Thoracic aorta (tissue), 2 donors: ENCODE measurements around the gene ILRUN. TPM values are rescaled to one million over a fixed set of nuclear protein-coding genes. Genes with fewer than 3 reads are reported as not detected.
"Not testable (repeated sequence)": the region's sequence is repeated elsewhere in the genome, so short reads cannot be mapped to it uniquely, and the experiment has no call there.

Source experiments
- ATAC-seq: fragments of 150-250 bp; one replicate; pipeline ENCODE4 v1.8.0; 2017; ENCODE audit warnings: low read depth; ENCODE audit not compliant: insufficient number of reproducible peaks, low FRiP score
- DNase-seq: peaks from one replicate; pipeline ENCODE4 v3.0.0-alpha.2; 2020; ENCODE audit warnings: low spot score
- H3K27ac ChIP-seq, 2 donors: fragments of 200-600 bp; sonication (generic); 1 replicate in 1 of 2; 2 replicates in 1 of 2; pipeline ENCODE4 v1.5.1; 2016; ENCODE audit warnings: mild to moderate bottlenecking in 2 of 2, moderate library complexity in 2 of 2
- H3K27me3 ChIP-seq: fragments of 200-600 bp; sonication (generic); replicated peaks from 2 replicates; pipeline ENCODE4 v1.6.0; 2016; ENCODE audit warnings: mild to moderate bottlenecking; ENCODE audit not compliant: insufficient read depth
- H3K36me3 ChIP-seq: fragments of 200-600 bp; sonication (generic); one replicate; pipeline ENCODE4 v1.5.1; 2016
- H3K4me1 ChIP-seq, 2 donors: fragments of 200-600 bp; sonication (generic); 1 replicate in 1 of 2; 2 replicates in 1 of 2; pipeline versions ENCODE4 v1.5.1 to v1.6.0; 2016; ENCODE audit warnings: low read depth in 2 of 2, mild to moderate bottlenecking in 1 of 2; ENCODE audit not compliant: control insufficient read depth in 1 of 2
- H3K4me3 ChIP-seq: fragments of 200-600 bp; sonication (generic); 2 replicates; pipeline ENCODE4 v1.5.1; 2016; ENCODE audit warnings: mild to moderate bottlenecking
- H3K9me3 ChIP-seq: fragments of 200-600 bp; sonication (generic); 2 replicates; pipeline ENCODE4 v1.5.1; 2016
- total RNA-seq, 2 donors: library from RNA; depleted of rRNA; stranded (reverse); fragments of >200 nt; gene quantifications; one replicate each; pipeline versions ENCODE4 v1.1.0 to v1.2.3, GENCODE V29; 2016
- TF ChIP-seq, protein P1 (sequence below): fragments of 200-600 bp; sonication (generic); IDR thresholded peaks from one replicate; pipeline ENCODE4 v1.5.1; 2019; ENCODE audit warnings: antibody characterized with exemption

Gene ILRUN
- total RNA-seq: 10 to 100 TPM; 75.4 to 78.9 TPM

GRCh38 chr6:34696739-34697543 is at the start of gene ILRUN:
Gene ILRUN (minus strand): TSS chr6:34696767. CDS start chr6:34696603, 164 bp downstream.
- peak within 1 kb of the TSS; percentile 92 for H3K27ac ChIP-seq
- H3K36me3 ChIP-seq: no peaks in the 10 kb centered on the region
- H3K4me1 ChIP-seq: peaks cover 26 to 34% of the 10 kb centered on the region in 2 donors
- TF ChIP-seq, protein P1, sequence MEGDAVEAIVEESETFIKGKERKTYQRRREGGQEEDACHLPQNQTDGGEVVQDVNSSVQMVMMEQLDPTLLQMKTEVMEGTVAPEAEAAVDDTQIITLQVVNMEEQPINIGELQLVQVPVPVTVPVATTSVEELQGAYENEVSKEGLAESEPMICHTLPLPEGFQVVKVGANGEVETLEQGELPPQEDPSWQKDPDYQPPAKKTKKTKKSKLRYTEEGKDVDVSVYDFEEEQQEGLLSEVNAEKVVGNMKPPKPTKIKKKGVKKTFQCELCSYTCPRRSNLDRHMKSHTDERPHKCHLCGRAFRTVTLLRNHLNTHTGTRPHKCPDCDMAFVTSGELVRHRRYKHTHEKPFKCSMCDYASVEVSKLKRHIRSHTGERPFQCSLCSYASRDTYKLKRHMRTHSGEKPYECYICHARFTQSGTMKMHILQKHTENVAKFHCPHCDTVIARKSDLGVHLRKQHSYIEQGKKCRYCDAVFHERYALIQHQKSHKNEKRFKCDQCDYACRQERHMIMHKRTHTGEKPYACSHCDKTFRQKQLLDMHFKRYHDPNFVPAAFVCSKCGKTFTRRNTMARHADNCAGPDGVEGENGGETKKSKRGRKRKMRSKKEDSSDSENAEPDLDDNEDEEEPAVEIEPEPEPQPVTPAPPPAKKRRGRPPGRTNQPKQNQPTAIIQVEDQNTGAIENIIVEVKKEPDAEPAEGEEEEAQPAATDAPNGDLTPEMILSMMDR: no peak
- no peaks in the 10 kb centered on the region for H3K9me3 ChIP-seq
- no peaks in the 10 kb centered on the region for H3K27me3 ChIP-seq
- H3K4me3 ChIP-seq: peak within 1 kb of the TSS; percentile 87
- DNase-seq (peak; percentile 85), ATAC-seq (peak; percentile 75)

GRCh38 chr6:34745277-34746103 is 48.9 kb upstream of the ILRUN start:
- H3K9me3 ChIP-seq: no peaks in the 10 kb centered on the region
- no peak overlapping the region for H3K27ac ChIP-seq
- ATAC-seq: no peak
- TF ChIP-seq, protein P1: no peak
- no peaks in the 10 kb centered on the region for H3K36me3 ChIP-seq
- no peaks in the 10 kb centered on the region for H3K27me3 ChIP-seq
- H3K4me3 ChIP-seq: no peak overlapping the region
- H3K4me1 ChIP-seq: no peaks in the 10 kb centered on the region
- no peak for DNase-seq

GRCh38 chr6:34744294-34744647 is 47.7 kb upstream of the ILRUN start:
- H3K4me3 ChIP-seq, H3K9me3 ChIP-seq, H3K4me1 ChIP-seq, H3K27me3 ChIP-seq, H3K36me3 ChIP-seq, ATAC-seq, DNase-seq, H3K27ac ChIP-seq: not testable (repeated sequence)

GRCh38 chr6:34743625-34744293 is 47.2 kb upstream of the ILRUN start:
- TF ChIP-seq, protein P1: no peak
- DNase-seq: no peak
- H3K4me1 ChIP-seq: no peaks in the 10 kb centered on the region

DNA sequence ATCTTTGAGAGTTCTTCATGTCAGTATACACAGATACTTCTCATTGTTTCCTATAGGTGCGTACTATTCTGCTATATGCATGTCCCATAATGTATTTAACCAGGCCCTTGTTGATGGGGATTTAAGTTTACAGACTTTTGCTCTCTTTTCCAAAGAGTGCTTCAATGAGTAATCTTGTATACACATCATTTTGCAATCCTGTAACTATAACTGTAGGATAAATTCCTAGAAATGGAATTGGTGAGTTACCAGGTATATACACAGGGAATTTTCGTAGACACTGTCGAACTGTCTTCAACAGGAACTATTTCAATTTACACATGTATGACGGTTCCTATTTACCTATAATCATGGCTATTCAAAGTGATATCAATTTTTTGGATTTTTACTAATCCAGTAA is 45.5 kb upstream of the ILRUN start:
- H3K27ac ChIP-seq: no peak overlapping the region
- H3K4me1 ChIP-seq: no peaks in the 10 kb centered on the region
- H3K36me3 ChIP-seq: no peaks in the 10 kb centered on the region
- ATAC-seq (no peak), DNase-seq (no peak)
- no peaks in the 10 kb centered on the region for H3K27me3 ChIP-seq
- no peak overlapping the region for H3K4me3 ChIP-seq
- H3K9me3 ChIP-seq: no peaks in the 10 kb centered on the region
- TF ChIP-seq, protein P1: no peak

More at GRCh38 chr6:34743625-34744293, 47.2 kb upstream of the ILRUN start:
- no peaks in the 10 kb centered on the region for H3K36me3 ChIP-seq
- H3K27ac ChIP-seq: no peak overlapping the region
- no peaks in the 10 kb centered on the region for H3K27me3 ChIP-seq
- no peak overlapping the region for H3K4me3 ChIP-seq
- H3K9me3 ChIP-seq: no peaks in the 10 kb centered on the region
- ATAC-seq: no peak
